ENCODE results near the gene SPPL2B. TPM values are rescaled to one million over a fixed set of nuclear protein-coding genes. Genes with fewer than 3 reads are reported as not detected.
A peak's percentile ranks its signal among the peaks of the same experiment; 100 is the strongest.
"Not testable (repeated sequence)": the region's sequence is repeated elsewhere in the genome, so short reads cannot be mapped to it uniquely, and the experiment has no call there.

The SPPL2B gene, protein sequence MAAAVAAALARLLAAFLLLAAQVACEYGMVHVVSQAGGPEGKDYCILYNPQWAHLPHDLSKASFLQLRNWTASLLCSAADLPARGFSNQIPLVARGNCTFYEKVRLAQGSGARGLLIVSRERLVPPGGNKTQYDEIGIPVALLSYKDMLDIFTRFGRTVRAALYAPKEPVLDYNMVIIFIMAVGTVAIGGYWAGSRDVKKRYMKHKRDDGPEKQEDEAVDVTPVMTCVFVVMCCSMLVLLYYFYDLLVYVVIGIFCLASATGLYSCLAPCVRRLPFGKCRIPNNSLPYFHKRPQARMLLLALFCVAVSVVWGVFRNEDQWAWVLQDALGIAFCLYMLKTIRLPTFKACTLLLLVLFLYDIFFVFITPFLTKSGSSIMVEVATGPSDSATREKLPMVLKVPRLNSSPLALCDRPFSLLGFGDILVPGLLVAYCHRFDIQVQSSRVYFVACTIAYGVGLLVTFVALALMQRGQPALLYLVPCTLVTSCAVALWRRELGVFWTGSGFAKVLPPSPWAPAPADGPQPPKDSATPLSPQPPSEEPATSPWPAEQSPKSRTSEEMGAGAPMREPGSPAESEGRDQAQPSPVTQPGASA
- total RNA-seq = 100 to 1,000 TPM; 119 to 177 (median 153) TPM
- long read RNA-seq, donor 1, transcript SPPL2B-209 (15 exons, 3,456 nt) = major isoform, 25 of 111 reads
- long read RNA-seq, donor 1, partial matches to known transcripts = 30 of 111 reads
- long read RNA-seq, donor 1, other reads (novel, unspliced or antisense) = 48 of 111 reads
- long read RNA-seq, donor 2, transcript SPPL2B-209 (15 exons, 3,456 nt) = major isoform, 6 of 49 reads
- long read RNA-seq, donor 2, transcript SPPL2B-212 (8 exons, 2,459 nt) = minor isoform, 5 of 49 reads
- long read RNA-seq, donor 2, partial matches to known transcripts = 21 of 49 reads
- long read RNA-seq, donor 2, other reads (novel, unspliced or antisense) = 16 of 49 reads

DNA sequence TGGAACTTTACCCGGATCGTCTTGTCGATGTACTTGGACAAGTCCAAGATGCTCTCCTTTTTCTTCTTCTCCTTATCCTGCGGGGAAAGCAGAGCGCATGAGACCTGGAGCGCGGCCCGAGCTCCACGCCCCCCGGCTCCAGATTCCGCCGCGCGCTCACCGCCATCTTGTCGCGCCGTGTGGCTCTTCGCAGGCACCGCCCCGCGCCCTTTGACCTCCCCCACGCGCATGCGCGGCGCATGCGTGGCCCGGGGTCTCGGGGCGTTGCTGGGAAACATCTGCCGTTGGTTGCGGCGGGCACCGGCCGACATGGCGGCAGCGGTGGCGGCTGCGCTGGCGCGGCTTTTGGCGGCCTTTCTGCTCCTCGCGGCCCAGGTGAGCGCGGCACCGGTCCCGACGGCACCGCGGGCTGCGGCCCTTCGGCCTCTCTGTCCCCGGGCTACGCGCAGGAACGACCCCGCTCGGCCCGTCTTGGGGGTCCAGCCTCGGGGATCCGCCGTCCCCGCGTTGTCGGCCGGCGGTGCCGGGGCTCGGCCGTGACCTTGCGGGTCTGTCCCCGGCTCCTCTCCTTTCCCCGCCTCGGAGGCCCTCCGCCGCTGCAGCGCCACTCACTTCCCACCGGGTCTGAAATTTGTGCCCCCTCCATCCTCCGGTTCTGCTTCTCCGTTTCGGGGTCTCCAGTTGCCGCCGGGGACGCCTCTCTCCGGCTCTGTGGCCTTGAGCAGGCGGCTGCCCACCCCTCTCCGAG, at the start of gene SPPL2B, which contains the start of gene LSM7:
TSS of gene SPPL2B (plus strand) at position 284 of the 748 bp plus-strand sequence. CDS start at position 310, 26 bp downstream.
TSS of gene LSM7 (minus strand) at position 186 of the 748 bp plus-strand sequence. CDS start at position 166, 20 bp downstream.
- H3K36me3 ChIP-seq (ENCODE audit: low read depth) = no peaks in the 10 kb centered on the region
- DNase-seq (peak; percentile 91 to 96 (median 94)), ATAC-seq (peak; percentile 68)
- TF ChIP-seq, protein P1, sequence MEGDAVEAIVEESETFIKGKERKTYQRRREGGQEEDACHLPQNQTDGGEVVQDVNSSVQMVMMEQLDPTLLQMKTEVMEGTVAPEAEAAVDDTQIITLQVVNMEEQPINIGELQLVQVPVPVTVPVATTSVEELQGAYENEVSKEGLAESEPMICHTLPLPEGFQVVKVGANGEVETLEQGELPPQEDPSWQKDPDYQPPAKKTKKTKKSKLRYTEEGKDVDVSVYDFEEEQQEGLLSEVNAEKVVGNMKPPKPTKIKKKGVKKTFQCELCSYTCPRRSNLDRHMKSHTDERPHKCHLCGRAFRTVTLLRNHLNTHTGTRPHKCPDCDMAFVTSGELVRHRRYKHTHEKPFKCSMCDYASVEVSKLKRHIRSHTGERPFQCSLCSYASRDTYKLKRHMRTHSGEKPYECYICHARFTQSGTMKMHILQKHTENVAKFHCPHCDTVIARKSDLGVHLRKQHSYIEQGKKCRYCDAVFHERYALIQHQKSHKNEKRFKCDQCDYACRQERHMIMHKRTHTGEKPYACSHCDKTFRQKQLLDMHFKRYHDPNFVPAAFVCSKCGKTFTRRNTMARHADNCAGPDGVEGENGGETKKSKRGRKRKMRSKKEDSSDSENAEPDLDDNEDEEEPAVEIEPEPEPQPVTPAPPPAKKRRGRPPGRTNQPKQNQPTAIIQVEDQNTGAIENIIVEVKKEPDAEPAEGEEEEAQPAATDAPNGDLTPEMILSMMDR (IDR thresholded peaks at IDR 0.05) = no peak
- peaks cover 51% of the 10 kb centered on the region for H3K4me1 ChIP-seq (ENCODE audit: low read depth)
- intact Hi-C loops (cut with DNase I, micrococcal nuclease) = loop anchor here in 1 of 2 donors (10.0 kb wide), 1 partner anchor 94 kb away; the partner anchor contains the start of genes PLEKHJ1 and SF3A2
- H3K9me3 ChIP-seq = no peaks in the 10 kb centered on the region
- peak within 1 kb of the TSS; percentile 98 for H3K4me3 ChIP-seq

DNA sequence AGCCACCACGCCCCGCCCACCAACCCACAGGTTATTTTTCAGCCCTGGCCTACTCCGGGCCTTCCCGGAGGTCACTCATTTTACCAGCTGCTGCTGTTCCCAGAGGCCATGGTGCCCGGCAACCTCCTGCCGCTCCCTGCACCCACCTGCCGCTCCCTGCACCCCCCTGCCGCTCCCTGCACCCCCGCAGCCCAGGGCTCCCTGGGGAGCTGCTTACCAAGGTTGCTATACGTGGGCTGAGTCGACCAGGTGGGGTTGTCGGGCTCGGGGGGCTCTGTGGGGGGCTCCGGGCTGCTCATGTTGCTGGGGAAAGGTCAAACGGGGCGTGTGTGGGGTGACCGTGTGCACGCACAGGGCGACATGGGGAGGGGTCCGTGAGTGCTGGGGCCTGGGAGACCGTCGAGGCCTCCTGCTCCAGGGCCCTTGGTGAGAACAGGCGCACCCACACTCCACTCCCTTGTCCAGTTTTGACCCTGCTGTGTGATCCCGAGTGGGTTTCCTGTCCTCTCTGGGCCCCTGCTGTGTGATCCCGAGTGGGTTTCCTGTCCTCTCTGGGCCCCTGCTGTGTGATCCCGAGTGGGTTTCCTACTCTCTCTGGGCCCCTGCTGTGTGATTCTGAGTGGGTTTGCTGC, 47.7 kb upstream of the SPPL2B start:
- intact Hi-C loops (cut with DNase I, micrococcal nuclease) = no loop called here
- TF ChIP-seq, protein P1 (IDR thresholded peaks at IDR 0.05) = no peak
- peak in 2 of 3 donors; percentile 23 to 56 for DNase-seq
- no peak for ATAC-seq
- no peaks in the 10 kb centered on the region for H3K36me3 ChIP-seq (ENCODE audit: low read depth)
- peaks cover 12% of the 10 kb centered on the region for H3K4me1 ChIP-seq (ENCODE audit: low read depth)
- no peaks in the 10 kb centered on the region for H3K9me3 ChIP-seq
- no peak overlapping the region for H3K4me3 ChIP-seq

DNA sequence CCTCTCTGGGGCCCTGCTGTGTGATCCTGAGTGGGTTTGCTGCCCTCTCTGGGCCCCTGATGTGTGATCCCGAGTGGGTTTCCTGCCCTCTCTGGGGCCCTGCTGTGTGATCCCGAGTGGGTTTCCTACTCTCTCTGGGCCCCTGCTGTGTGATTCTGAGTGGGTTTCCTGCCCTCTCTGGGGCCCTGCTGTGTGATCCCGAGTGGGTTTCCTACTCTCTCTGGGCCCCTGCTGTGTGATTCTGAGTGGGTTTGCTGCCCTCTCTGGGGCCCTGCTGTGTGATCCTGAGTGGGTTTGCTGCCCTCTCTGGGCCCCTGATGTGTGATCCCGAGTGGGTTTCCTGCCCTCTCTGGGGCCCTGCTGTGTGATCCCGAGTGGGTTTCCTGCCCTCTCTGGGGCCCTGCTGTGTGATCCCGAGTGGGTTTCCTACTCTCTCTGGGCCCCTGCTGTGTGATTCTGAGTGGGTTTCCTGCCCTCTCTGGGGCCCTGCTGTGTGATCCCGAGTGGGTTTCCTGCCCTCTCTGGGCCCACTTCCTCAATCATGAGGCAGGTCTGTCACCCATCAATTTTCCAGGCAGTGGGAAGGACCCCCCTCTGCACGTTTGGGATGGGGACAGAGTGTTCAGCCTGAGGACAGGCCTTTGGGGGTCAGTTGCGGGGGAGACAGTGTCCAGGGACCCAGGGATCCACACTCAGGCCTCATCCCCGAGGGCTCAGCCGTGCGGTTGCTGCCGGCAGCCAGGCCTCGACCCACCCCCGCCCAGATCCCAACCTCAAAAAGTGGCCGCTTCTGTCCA, 47.0 kb upstream of the SPPL2B start:
- ATAC-seq = peak; percentile 3
- H3K9me3 ChIP-seq; H3K4me1 ChIP-seq (ENCODE audit: low read depth); DNase-seq; intact Hi-C loops (cut with DNase I, micrococcal nuclease); H3K4me3 ChIP-seq; H3K36me3 ChIP-seq (ENCODE audit: low read depth): not testable (repeated sequence)

DNA sequence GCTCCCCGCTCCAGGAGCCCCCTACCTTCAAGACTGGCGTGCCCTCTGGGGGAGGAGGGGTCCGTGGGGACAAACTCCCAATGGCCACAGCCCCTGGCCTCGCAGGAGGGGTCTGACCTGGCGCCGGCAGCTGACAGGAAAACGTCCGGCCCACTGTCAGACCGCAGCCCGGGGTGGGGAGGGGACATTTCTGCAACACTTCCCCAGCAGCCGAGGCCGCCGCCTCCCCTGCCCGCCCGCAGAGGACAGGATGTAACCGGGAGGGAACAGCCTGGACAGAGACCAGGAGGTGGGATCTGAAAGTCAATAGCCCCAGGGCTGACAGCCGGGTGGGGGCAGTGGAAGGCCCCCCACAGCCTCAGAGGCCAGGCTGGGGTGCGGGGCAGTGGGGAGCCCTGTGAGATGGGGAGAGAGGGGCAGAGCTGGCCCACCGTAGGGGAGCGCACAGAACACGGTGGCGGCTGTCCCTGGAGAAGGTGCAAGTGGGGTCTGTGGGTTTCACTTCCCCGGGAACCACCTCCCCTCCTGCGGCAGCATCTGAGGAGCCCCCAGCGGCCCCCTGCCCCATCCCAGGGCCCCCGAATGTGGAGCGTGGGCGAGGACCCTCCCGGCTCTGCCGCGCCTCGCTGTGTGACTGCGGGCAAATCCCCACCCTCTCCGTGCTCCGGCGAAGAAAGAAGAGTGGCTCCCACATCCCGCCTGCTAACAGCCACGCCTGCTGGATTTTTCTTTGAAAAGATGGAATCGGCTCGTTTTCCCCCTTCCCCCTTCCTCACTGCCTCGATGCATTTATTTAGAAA, 46.2 kb upstream of the SPPL2B start, which contains the start of gene PEAK3:
TSS of gene PEAK3 (minus strand) at position 114 of the 800 bp plus-strand sequence. CDS start 1,244 bp downstream, outside the sequence.
- H3K9me3 ChIP-seq = no peaks in the 10 kb centered on the region
- no peaks in the 10 kb centered on the region for H3K36me3 ChIP-seq (ENCODE audit: low read depth)
- peaks cover 4% of the 10 kb centered on the region for H3K4me1 ChIP-seq (ENCODE audit: low read depth)
- TF ChIP-seq, protein P1 (IDR thresholded peaks at IDR 0.05) = no peak
- intact Hi-C loops (cut with DNase I, micrococcal nuclease) = no loop called here
- ATAC-seq (peak; percentile 65), DNase-seq (peak; percentile 66 to 90 (median 74))
- no peak within 1 kb of the TSS for H3K4me3 ChIP-seq

Data from mucosa of descending colon (tissue), 3 donors.